ENCODE results near the gene VAMP2. TPM values are rescaled to one million over a fixed set of nuclear protein-coding genes. Genes with fewer than 3 reads are reported as not detected.

Gene VAMP2
- total and polyA plus RNA-seq, 5 experiments from 2014 or later: 50.4 to 238 (median 84.2) TPM

DNA sequence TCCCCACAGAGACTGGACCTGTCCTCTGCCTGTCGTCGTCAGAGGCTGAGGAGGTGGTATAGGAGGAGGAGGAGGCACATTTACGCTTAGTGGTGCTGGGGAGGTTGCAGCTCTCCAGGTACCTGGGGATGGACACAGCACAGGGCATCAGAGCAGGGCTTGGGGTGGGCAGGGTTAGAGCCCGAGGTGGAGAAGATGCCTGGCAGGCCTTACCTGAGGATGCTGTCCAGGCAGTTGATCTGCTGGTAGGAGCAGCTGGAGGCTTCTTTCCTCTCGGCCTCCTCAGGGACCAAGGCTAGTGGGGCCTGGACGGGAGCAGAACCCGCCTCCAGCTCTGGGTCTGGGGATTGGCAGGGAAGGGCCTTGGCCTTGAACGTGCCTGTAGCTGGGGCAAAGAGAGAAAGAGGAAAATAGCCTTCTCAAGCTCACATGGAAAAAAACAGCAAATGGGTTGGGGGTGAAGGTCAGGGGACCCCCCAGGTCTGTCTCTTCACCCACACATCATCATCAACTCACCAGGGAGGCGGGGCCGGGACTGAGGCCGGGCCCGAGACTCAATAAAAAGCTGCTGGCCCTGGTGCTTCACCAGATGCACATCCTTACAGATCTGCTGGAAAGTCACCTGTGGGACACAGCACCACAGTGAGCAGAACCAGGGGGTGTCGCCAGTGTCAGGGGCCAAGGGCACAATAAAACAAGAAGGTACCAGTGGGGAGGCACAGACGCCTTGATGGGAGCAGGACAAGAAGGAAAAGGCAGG lies 16.2 kb downstream of the VAMP2 start:
- Mint-ChIP-seq H3K9me3 (peaks cover 0 to 3% (median 0%) of the 10 kb centered on the region in 9 donors), H3K36me3 (peaks cover 0 to 85% (median 35%) of the 10 kb centered on the region in 3 donors), H3K4me1 (peaks cover 18 to 42% (median 26%) of the 10 kb centered on the region in 4 donors), H3K27ac (peak overlapping the region in 6 of 10 donors; percentile 28 to 89 (median 72)), H3K27me3 (peaks cover 0 to 2% (median 0%) of the 10 kb centered on the region in 5 donors), H3K4me3 (peak overlapping the region in 4 of 10 donors; percentile 19 to 51 (median 28))
- no peak for ATAC-seq
- POLR2A ChIA-PET: interaction anchor here (0.7 to 41.9 kb wide), 7 partner anchors 5 to 36 kb away, joined by 3 to 1171 read pairs (median 6); partner anchors contain the start of genes BORCS6, TMEM107 and VAMP2
- DNase-seq: peak in 2 of 10 donors; percentile 4 to 14

DNA sequence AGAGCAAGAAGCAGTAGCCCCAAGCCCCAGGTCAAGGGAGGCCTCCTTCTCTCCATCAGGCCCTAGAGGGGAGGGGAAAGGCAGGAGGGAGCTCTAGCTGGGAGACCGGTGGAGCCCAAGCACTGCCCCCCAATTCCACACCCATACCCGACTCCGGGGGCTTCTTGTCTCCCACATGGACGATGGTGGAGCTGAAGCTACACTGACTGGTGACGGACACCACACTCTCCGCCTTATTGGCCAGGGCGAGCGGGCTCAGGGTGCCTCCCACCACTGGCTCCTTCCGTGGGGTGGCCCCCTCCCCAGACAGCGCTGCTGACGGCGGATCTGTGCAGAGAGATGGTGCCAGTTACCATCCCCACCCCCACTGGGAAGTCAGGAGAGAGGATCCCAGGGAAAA lies 16.9 kb downstream of the VAMP2 start:
- DNase-seq (peak in 4 of 10 donors; percentile 4 to 25 (median 9)), ATAC-seq (no peak)
- Mint-ChIP-seq H3K4me3 (peak overlapping the region in 3 of 10 donors; percentile 19 to 26 (median 20)), H3K27me3 (no peaks in the 10 kb centered on the region), H3K27ac (peak overlapping the region in 3 of 10 donors; percentile 15 to 89 (median 84)), H3K9me3 (no peaks in the 10 kb centered on the region), H3K4me1 (peaks cover 12 to 40% (median 27%) of the 10 kb centered on the region in 4 donors), H3K36me3 (peaks cover 0 to 91% (median 39%) of the 10 kb centered on the region in 3 donors)
- POLR2A ChIA-PET: interaction anchor here (0.7 to 41.9 kb wide), 7 partner anchors 7 to 36 kb away, joined by 3 to 1171 read pairs (median 6); partner anchors contain the start of genes BORCS6, PER1, TMEM107 and VAMP2

DNA sequence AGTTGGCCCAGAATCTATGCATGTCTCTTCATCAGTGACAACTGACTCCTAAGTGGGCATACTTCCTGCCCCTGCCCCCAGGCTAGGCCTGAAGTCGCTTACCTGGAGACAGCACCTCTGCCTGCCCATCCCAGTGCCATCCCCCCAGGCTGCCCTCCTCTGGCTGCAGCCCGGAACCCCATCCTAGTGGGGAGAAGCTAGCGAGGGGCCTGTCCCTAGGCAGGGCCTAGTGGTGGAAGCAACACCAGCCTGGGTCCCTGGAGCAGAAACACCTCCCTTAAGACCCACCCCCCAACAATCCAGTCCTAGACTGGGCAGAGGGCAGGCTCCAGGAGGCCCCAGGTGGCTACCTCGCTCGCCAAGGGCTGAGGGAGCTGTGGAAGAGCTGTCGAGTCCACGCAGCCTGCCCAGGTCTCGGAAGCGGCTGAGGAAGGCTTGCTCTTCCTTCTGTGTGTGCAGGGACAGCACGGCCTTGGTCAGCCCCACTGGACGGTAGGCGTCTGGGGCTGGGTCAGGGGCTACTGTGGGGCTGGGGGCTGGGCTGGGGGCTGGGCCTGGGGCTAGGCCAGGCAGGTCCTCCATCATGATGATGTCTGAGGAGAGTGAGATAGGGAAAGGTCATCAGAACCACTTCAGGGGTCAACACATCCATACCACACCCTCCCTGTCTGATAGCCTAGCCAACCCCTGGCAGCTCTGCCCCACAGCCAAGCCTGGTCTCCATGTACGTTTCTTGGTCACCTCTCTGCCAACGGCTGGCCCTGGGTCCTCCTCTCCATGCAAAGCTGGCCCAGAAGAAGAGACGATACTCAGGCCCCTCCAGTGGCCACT lies 18.1 kb downstream of the VAMP2 start:
- Mint-ChIP-seq H3K4me3 (peak overlapping the region in 3 of 10 donors; percentile 46 to 60 (median 48)), H3K4me1 (peaks cover 3 to 37% (median 22%) of the 10 kb centered on the region in 4 donors), H3K27me3 (no peaks in the 10 kb centered on the region), H3K27ac (peak overlapping the region in 1 of 10 donors; percentile 92), H3K9me3 (no peaks in the 10 kb centered on the region), H3K36me3 (peaks cover 0 to 90% (median 37%) of the 10 kb centered on the region in 3 donors)
- POLR2A ChIA-PET: interaction anchor here (0.8 to 41.9 kb wide), 7 partner anchors 8 to 38 kb away, joined by 3 to 1171 read pairs (median 5); partner anchors contain the start of genes BORCS6, HES7, PER1 and TMEM107
- peak in 1 of 2 donors; percentile 5 for ATAC-seq
- peak in 5 of 10 donors; percentile 7 to 61 (median 14) for DNase-seq

DNA sequence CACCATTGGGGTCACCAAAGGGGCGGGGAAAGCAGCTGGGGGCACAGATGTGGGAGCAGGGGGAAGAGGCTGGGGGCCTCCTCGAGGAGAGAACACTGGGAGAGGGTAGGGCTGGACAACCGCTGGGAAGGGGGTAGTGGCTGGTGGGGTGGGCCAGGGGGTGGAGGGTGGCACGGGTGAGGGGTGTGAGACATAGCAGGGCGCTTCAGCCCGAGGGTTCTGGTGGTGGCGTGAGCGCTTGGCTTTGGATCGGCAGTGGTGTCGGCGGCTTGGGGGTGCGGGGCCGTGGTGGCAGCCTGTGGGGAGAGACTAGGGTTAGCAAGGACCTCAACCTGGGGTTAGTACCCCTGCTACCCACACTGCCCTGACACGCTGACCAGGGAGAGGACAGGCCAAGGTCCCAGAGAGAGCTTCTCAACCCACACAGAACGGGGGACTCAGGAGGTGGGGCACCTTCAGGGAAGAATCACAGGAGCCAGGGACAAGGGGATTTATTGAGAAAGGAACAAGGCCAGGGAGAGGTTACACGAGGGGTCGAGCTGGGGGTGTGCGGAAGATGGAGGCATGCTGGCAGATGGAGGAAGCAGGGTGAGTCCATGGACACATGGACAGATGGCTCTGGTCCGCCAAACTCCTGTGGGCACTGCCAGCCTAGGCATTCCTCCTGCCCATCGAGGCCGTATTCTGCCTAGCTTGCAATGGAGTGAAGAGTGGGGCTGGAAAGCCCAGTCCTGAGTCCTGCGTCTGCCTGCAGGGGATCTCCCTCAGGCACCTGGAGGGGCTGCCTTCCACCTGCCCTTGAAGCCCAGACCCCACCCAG lies 19.0 kb downstream of the VAMP2 start:
- peaks cover 0 to 37% (median 19%) of the 10 kb centered on the region in 4 donors for H3K4me1 Mint-ChIP-seq
- peak overlapping the region in 5 of 10 donors; percentile 12 to 92 (median 40) for H3K27ac Mint-ChIP-seq
- DNase-seq (peak in 6 of 10 donors; percentile 14 to 55 (median 27)), ATAC-seq (peak in 1 of 2 donors; percentile 2)
- no peaks in the 10 kb centered on the region for H3K9me3 Mint-ChIP-seq
- H3K36me3 Mint-ChIP-seq: peaks cover 0 to 85% (median 34%) of the 10 kb centered on the region in 3 donors
- peak overlapping the region in 4 of 10 donors; percentile 9 to 77 (median 48) for H3K4me3 Mint-ChIP-seq
- H3K27me3 Mint-ChIP-seq: peaks cover 0 to 3% (median 0%) of the 10 kb centered on the region in 5 donors
- POLR2A ChIA-PET: interaction anchor here (1.1 to 41.9 kb wide), 6 partner anchors 9 to 38 kb away, joined by 4 to 1171 read pairs (median 5); partner anchors contain the start of genes BORCS6, HES7, PER1 and TMEM107

DNA sequence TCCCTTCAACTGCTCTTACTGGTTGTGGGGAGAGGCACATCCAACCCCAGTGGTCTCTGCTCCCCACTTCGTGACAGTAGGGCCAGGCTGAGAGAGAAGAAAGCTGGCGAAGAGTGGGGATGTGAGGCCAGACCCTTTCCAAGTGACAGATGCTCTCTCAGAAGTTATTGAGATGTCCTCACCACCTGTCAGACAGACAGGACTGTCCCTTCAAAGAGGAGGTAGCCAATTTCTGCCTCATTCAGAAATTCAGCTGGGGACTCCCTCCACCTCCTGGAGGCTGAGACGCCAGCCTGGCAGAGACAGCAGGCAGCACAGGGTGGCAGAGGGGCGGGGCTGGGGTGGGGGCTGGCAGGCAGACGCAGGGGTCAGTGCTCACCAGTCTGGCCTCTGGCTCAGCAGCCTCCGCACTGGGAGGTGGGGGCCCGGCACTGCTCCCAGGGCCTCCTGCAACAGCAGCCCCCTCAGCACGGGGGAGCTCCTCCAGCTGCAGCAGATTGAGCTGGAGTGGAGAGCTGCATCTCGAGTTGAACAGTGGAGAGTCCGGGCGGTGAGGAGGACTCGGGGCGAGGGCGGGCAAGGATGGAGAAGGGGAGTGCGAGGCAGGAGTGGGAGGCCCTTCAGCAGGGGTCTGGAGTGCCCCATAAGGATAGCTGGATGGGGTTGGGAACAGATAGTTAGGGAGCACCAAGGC lies 19.7 kb downstream of the VAMP2 start:
- peaks cover 0 to 78% (median 31%) of the 10 kb centered on the region in 3 donors for H3K36me3 Mint-ChIP-seq
- H3K4me1 Mint-ChIP-seq: peaks cover 0 to 37% (median 15%) of the 10 kb centered on the region in 4 donors
- H3K27ac Mint-ChIP-seq: peak overlapping the region in 2 of 10 donors; percentile 77 to 92
- ATAC-seq (no peak), DNase-seq (peak in 4 of 10 donors; percentile 6 to 39 (median 20))
- H3K4me3 Mint-ChIP-seq: peak overlapping the region in 4 of 10 donors; percentile 11 to 77 (median 26)
- peaks cover 0 to 3% (median 0%) of the 10 kb centered on the region in 5 donors for H3K27me3 Mint-ChIP-seq
- POLR2A ChIA-PET: interaction anchor here (1.1 to 41.9 kb wide), 6 partner anchors 10 to 39 kb away, joined by 4 to 1171 read pairs (median 5); partner anchors contain the start of genes BORCS6, HES7, PER1 and TMEM107
- H3K9me3 Mint-ChIP-seq: no peaks in the 10 kb centered on the region

DNA sequence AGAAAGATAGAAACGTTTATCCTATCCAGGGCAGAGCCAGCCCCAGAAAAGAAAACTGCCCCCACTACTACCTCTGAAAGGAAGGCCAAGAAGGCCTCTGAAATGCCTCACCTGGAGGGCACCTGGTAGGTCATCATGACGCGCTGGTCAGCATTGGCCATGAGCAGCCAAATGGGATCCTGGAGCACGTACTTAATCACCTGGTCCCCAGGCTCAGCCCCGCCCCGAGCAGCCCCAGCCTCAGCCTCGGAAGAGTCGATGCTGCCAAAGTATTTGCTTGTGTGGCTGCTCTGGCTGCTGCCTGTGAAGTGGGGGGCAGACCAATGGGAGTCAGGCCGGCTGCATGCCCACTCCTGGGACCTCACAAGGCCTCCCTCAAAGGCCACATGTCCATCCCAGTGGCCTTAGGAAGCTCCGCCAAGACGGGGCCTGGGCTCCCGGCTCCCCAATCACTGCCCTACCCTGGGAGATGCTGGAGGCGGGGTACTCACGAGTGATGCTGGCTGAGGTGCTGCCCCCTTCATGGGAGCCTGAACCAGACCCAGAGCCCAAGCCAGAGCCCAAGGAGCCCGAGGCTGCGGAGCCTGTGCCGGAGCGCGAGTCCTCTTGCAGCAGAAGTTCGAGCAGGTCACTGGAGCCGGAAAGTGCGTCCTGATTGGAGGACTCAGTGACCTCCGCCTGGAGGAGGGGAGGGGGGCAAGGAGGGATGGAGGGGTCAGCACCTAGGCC lies 20.4 kb downstream of the VAMP2 start:
- peak overlapping the region in 2 of 10 donors; percentile 56 to 73 for H3K27ac Mint-ChIP-seq
- DNase-seq: peak in 6 of 10 donors; percentile 5 to 59 (median 20)
- no peaks in the 10 kb centered on the region for H3K9me3 Mint-ChIP-seq
- peaks cover 0 to 71% (median 27%) of the 10 kb centered on the region in 3 donors for H3K36me3 Mint-ChIP-seq
- peak overlapping the region in 4 of 10 donors; percentile 11 to 65 (median 21) for H3K4me3 Mint-ChIP-seq
- peaks cover 0 to 3% (median 0%) of the 10 kb centered on the region in 5 donors for H3K27me3 Mint-ChIP-seq
- ATAC-seq: no peak
- H3K4me1 Mint-ChIP-seq: peaks cover 0 to 37% (median 13%) of the 10 kb centered on the region in 4 donors
- POLR2A ChIA-PET: interaction anchor here (1.1 to 41.9 kb wide), 3 partner anchors 11 to 40 kb away, joined by 4 to 1171 read pairs (median 188); partner anchors contain the start of genes BORCS6, PER1 and TMEM107

DNA sequence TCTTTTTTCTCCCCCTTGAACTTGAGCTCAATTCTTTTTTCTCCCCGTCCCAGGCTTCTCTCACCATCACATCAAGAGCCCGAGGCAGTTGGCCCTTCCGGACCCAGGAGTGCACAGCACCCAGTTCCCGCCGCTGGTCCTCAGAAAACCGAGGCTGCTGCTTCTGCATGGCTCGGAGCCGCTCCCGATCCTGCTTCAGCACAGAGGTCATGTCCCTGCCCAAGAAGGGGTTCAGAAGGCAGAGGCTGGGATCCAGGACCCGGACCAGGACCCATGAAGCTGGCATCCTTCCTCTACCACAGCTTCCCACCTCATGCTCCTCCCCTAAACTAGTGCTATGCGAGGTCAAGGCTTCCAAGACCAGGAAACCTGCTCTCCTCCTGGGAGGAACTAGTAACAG lies 21.0 kb downstream of the VAMP2 start:
- Mint-ChIP-seq H3K4me1 (peaks cover 0 to 33% (median 10%) of the 10 kb centered on the region in 4 donors), H3K9me3 (no peaks in the 10 kb centered on the region), H3K27ac (peak overlapping the region in 4 of 10 donors; percentile 35 to 82 (median 54)), H3K27me3 (peaks cover 0 to 3% (median 0%) of the 10 kb centered on the region in 5 donors), H3K36me3 (peaks cover 0 to 65% (median 24%) of the 10 kb centered on the region in 3 donors), H3K4me3 (peak overlapping the region in 4 of 10 donors; percentile 10 to 65 (median 37))
- POLR2A ChIA-PET: interaction anchor here (5.2 to 41.9 kb wide), 4 partner anchors 11 to 80 kb away, joined by 29 to 1171 read pairs (median 122); partner anchors contain the start of genes BORCS6, PER1 and TMEM107
- ATAC-seq (no peak), DNase-seq (peak in 2 of 10 donors; percentile 9 to 19)

DNA sequence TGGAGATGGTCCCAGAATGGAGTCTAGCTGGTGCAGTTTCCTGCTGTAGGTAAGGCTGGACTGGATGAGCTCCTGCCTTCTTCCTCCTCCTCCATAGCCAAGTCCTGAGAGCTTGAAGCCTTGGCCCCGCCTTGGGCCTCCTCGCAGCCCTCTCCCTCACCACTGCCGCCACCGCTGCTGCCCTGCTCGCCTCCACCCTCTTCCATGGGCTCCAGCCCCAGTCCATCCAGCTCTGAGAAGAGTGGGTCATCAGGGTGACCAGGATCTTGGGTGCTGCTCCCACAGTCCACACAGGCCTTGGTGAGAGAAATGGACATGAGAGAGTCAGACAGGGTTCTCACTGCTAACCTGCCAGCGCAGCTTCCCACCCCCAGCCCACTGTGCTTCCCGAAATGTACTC lies 21.7 kb downstream of the VAMP2 start:
- H3K4me1 Mint-ChIP-seq: peaks cover 0 to 26% (median 8%) of the 10 kb centered on the region in 4 donors
- peaks cover 0 to 58% (median 20%) of the 10 kb centered on the region in 3 donors for H3K36me3 Mint-ChIP-seq
- POLR2A ChIA-PET: interaction anchor here (1.9 to 41.9 kb wide), 7 partner anchors 12 to 81 kb away, joined by 6 to 1171 read pairs (median 37); partner anchors contain the start of genes BORCS6, HES7, PER1 and TMEM107
- H3K4me3 Mint-ChIP-seq: peak overlapping the region in 4 of 10 donors; percentile 6 to 55 (median 42)
- peak in 5 of 10 donors; percentile 4 to 29 (median 19) for DNase-seq
- ATAC-seq: no peak
- H3K27me3 Mint-ChIP-seq: peaks cover 0 to 5% (median 0%) of the 10 kb centered on the region in 5 donors
- no peaks in the 10 kb centered on the region for H3K9me3 Mint-ChIP-seq
- peak overlapping the region in 6 of 10 donors; percentile 36 to 82 (median 55) for H3K27ac Mint-ChIP-seq

DNA sequence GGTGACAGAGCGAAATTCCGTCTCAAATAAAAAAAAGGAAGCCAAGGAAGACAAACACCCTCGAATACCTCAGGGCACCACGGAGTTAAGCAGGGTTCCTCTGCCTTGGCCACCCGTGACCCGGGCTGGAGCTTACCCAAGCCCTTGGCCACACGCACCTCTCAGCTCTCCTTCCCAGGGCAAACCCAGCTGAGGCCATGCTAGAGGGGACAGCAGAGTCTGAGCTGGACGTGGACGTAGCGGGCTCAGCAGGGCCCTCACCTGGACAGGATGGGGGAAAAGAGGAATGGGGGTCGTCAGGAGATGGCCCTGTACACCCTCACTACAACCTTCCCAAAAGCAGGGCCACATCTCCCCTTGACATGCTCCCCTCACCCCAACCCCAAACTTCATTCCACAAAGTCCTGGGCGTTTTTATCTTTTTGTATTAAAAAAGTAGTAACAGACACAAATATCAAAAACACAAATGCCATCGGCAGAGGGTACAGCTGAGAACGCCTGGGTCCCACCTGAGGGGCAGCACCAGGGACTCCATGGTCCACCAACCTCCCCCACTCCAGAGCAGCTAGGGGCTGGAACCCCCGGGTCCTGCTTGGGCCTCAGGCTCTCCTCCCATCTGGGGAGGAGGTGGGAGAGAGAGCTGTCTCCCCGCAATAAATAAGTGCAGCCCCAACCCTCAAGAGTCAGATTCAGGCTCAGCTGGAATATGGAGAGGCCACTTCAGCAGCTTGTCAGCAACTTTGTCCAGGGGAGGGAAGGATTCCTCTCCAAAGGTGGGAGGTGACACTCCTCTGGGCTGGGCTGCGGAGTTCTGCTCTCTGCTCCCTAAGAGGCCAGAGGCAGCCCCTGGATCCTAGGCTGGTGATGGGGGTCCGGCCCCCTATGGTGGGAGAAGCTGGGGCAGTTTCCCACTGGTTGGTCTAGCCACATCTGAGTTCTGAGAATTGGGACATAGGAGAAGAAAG lies 22.4 kb downstream of the VAMP2 start:
- Mint-ChIP-seq H3K27me3 (peaks cover 0 to 5% (median 0%) of the 10 kb centered on the region in 5 donors), H3K36me3 (peaks cover 0 to 51% (median 17%) of the 10 kb centered on the region in 3 donors)
- ATAC-seq: no peak

More for the DNA sequence above, 22.4 kb downstream of the VAMP2 start:
- POLR2A ChIA-PET: interaction anchor here (1.4 to 41.9 kb wide), 11 partner anchors 13 to 155 kb away, joined by 3 to 1171 read pairs (median 29); partner anchors contain the start of genes AURKB, BORCS6, CTC1 and HES7
- Mint-ChIP-seq H3K4me3 (peak overlapping the region in 2 of 10 donors; percentile 20 to 55), H3K27ac (peak overlapping the region in 7 of 10 donors; percentile 29 to 82 (median 68)), H3K9me3 (no peaks in the 10 kb centered on the region), H3K4me1 (peaks cover 0 to 23% (median 8%) of the 10 kb centered on the region in 4 donors)
- DNase-seq: peak in 6 of 10 donors; percentile 7 to 59 (median 25)
